GM18909 (cell line): ENCODE data around the gene PTH.

Experiments used
- ATAC-seq: cut with Tn5 transposase; IDR thresholded peaks from one replicate; pipeline ENCODE4 v1.9.1; 2021; ENCODE audit warnings: mild to moderate bottlenecking; ENCODE audit not compliant: unreplicated experiment, poor library complexity

The PTH gene

DNA sequence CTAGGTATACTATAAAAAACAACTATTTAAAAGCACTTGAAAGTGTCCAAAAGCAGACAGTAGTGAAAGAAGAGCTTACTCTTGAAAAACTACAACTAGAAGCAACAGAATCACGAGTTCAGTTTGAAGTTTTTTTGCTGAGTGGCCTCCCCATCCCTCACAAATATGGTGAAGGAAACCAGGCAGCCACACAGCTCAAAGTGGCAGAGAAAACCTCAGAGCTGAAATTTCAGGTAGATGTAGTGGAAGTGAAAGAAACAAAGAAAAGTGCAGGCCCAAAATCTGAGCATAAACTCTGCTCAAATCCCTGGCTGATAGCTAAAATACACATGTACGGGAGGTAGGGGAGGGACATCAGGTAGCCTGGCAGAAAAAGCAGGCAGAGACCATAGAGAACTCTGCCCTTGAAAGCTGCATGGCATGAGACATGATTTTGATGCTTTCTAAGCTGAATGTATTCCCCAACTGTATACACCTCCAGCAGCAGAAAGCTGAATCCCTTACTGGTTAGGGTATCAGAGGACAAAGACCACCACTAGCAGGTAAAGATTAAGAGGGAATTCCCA, 44.9 kb downstream of the PTH start:
- no peak for ATAC-seq

DNA sequence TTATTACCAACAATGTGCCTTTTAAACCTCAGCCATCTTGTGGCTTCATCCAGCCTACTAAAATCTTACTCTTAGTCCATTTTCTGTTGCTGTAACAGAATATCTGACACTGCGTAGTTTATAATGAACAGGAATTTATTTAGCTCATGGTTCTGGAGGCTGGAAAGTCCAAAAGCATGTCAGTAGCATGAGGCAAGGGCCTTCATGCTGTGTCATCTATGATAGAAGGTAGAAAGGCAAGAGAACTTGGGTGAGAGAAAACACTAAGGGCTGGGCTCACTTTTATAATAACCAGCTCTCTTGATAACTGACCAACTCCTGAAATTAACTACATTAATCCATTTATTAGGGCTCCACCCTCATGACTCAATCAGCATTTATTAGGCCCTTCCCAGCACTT, 46.3 kb downstream of the PTH start:
- no peak for ATAC-seq

DNA sequence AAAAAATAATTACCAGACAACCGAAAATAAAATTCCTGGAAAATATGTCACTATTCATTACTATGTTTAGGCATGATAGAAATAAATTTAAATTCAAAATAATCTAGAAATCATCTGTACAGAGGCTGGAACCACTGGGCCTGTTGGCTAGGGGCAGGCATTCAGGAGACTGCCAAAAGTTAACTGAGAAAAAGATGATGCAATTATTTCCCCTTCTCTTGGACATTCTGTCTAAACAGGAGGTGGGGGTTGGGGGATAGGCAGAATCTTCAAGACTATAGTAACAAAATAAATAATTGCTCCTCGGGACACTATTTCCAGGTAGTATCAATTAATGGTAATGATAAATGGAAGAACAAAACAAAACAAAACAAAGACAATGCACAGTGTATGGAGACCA, 46.9 kb downstream of the PTH start:
- ATAC-seq = no peak

DNA sequence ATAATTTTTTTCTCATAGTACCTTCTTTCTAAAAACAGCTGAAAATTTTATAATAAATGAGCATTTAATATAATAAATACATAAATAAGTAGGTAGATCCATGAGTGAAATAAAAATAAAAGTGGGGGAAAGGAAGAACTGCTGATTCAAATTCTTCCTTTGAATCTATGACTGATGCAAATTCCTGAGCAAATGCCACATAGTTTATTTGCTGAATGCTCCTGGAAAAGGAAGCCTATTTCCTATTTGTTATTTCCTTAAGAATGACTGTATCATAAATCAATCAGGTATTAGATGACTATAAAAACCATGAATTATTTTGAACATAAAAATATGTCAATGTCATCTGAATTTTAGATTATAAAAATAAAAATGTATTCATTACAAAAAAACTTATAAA, 49.4 kb downstream of the PTH start:
- ATAC-seq = no peak

DNA sequence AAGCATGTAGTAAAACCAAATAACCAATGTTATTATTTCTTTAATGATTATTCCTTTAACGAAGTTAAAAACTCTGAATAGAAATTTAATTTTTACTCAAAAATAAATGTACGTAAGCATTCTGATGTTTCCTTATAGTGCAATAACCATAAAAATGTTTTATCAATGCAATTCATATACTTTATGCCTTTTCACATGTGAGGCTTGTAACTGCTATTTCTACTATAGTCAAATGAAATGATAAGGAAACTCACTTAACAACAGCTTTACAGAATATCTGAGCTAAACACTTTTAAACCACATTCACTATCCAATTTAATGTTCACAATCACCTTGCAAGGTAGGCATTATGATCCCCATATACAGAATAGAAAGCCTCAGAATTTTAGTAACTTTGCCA, 50.2 kb downstream of the PTH start:
- no peak for ATAC-seq
